Measurements from ENCODE around the gene THBS3. TPM values are rescaled to one million over a fixed set of nuclear protein-coding genes. Genes with fewer than 3 reads are reported as not detected.
A peak's percentile ranks its signal among the peaks of the same experiment; 100 is the strongest.

The THBS3 gene
- total and polyA plus RNA-seq, 9 of the 15 experiments (the other 6 are each of a cell fraction or from before 2014, with no cell fraction given) = 0.59 to 8.3 (median 3.2) TPM

DNA sequence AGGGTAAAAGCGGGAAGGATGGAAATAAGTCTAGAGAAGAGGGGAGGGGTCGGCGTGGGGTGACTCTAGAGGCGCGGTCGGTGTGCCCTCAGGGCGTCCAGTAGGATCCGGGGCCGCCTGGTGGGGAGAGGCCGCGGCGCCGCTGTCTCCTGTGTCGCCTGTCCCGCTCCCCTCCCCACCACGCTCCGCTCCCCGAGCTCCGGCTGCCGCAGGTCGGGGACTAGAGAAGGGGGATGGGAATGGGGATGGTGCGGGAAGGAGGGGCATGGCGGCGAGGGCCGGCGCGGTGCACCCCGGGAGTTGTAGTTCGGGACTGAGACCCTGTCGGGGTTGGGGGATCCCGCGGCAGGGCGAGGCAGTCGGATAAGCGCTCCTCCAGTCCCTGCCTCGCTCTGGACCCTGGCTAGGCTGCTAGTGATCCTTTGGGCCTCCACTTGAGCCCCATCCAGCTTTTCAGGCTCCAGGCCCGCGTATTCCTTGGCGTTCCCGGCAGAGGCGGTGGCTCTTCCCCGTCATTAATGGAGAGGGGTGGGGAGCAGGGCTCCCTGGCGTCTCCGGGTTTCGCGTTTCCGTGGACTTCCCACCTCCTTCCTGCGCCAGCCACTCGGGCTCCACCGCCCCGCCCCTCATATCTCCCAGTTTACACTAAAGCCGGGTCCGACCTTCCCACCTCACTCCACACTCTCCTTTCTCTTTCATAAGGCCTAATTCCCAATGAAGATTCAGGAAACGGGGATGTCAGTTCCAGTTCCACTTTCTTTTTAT is 47.7 kb upstream of the THBS3 start, which contains the start of gene ENTREP3 (continued):
- TF ChIP-seq CCNT2 (IDR thresholded peaks at IDR 0.05; ENCODE audit: borderline replicate concordance, extremely low read depth, insufficient read length, low read depth, low read length) = peak; percentile 37
- TF ChIP-seq, protein P1, sequence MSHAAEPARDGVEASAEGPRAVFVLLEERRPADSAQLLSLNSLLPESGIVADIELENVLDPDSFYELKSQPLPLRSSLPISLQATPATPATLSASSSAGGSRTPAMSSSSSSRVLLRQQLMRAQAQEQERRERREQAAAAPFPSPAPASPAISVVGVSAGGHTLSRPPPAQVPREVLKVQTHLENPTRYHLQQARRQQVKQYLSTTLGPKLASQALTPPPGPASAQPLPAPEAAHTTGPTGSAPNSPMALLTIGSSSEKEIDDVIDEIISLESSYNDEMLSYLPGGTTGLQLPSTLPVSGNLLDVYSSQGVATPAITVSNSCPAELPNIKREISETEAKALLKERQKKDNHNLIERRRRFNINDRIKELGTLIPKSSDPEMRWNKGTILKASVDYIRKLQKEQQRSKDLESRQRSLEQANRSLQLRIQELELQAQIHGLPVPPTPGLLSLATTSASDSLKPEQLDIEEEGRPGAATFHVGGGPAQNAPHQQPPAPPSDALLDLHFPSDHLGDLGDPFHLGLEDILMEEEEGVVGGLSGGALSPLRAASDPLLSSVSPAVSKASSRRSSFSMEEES (CRISPR knock-in tag; IDR thresholded peaks at IDR 0.05) = no peak
- TF ChIP-seq NRF1 (conservative IDR thresholded peaks at IDR 0.05 in 1 of 2, IDR thresholded peaks at IDR 0.05 in 1 of 2) = peak; percentile 53 to 56
- TF ChIP-seq TOE1 (IDR thresholded peaks at IDR 0.05; ENCODE audit: borderline replicate concordance) = peak; percentile 55; the same call in 1 of the 2 replicates
- TF ChIP-seq TOE1 (CRISPR knock-in tag; IDR thresholded peaks at IDR 0.05; ENCODE audit: borderline replicate concordance, low read depth) = no peak
- no peak for TF ChIP-seq CC2D1A (IDR thresholded peaks at IDR 0.05)
- TF ChIP-seq YBX1 (IDR thresholded peaks at IDR 0.05) = no peak
- peak; percentile 94 for TF ChIP-seq ZNF143 (CRISPR knock-in tag; IDR thresholded peaks at IDR 0.05)
- peak; percentile 76 for TF ChIP-seq SP1 (CRISPR knock-in tag; IDR thresholded peaks at IDR 0.05)
- TF ChIP-seq, protein P2, sequence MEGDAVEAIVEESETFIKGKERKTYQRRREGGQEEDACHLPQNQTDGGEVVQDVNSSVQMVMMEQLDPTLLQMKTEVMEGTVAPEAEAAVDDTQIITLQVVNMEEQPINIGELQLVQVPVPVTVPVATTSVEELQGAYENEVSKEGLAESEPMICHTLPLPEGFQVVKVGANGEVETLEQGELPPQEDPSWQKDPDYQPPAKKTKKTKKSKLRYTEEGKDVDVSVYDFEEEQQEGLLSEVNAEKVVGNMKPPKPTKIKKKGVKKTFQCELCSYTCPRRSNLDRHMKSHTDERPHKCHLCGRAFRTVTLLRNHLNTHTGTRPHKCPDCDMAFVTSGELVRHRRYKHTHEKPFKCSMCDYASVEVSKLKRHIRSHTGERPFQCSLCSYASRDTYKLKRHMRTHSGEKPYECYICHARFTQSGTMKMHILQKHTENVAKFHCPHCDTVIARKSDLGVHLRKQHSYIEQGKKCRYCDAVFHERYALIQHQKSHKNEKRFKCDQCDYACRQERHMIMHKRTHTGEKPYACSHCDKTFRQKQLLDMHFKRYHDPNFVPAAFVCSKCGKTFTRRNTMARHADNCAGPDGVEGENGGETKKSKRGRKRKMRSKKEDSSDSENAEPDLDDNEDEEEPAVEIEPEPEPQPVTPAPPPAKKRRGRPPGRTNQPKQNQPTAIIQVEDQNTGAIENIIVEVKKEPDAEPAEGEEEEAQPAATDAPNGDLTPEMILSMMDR (IDR thresholded peaks at IDR 0.05 in 2 of 3, conservative IDR thresholded peaks at IDR 0.05 in 1 of 3; ENCODE audit: insufficient read depth in 2 of 3, low read depth in 1 of 3, low read length in 3 of 3) = peak in 2 of 3 experiments; percentile 34 to 47; a peak in 3 of 6 replicates
- TF ChIP-seq NR4A1 (CRISPR knock-in tag; IDR thresholded peaks at IDR 0.05) = 0 out of 2 replicates have a peak, but pooled peaks have one; percentile 29
- TF ChIP-seq NR4A1 (tag; IDR thresholded peaks at IDR 0.05) = no peak
- no peak; the same call in 1 of the 2 replicates for TF ChIP-seq EP300 (IDR thresholded peaks at IDR 0.05; ENCODE audit: low read length)
- 0 out of 2 replicates have a peak, but pooled peaks have one; percentile 7 for TF ChIP-seq JUND (IDR thresholded peaks at IDR 0.05; ENCODE audit: borderline replicate concordance, low read depth, low read length)
- TF ChIP-seq JUND (tag; IDR thresholded peaks at IDR 0.05; ENCODE audit: borderline replicate concordance, low read depth, low read length) = no peak; the same call in 2 of the 3 replicates
- TF ChIP-seq LCOR (CRISPR knock-in tag; IDR thresholded peaks at IDR 0.05) = no peak
- TF ChIP-seq, protein P3, sequence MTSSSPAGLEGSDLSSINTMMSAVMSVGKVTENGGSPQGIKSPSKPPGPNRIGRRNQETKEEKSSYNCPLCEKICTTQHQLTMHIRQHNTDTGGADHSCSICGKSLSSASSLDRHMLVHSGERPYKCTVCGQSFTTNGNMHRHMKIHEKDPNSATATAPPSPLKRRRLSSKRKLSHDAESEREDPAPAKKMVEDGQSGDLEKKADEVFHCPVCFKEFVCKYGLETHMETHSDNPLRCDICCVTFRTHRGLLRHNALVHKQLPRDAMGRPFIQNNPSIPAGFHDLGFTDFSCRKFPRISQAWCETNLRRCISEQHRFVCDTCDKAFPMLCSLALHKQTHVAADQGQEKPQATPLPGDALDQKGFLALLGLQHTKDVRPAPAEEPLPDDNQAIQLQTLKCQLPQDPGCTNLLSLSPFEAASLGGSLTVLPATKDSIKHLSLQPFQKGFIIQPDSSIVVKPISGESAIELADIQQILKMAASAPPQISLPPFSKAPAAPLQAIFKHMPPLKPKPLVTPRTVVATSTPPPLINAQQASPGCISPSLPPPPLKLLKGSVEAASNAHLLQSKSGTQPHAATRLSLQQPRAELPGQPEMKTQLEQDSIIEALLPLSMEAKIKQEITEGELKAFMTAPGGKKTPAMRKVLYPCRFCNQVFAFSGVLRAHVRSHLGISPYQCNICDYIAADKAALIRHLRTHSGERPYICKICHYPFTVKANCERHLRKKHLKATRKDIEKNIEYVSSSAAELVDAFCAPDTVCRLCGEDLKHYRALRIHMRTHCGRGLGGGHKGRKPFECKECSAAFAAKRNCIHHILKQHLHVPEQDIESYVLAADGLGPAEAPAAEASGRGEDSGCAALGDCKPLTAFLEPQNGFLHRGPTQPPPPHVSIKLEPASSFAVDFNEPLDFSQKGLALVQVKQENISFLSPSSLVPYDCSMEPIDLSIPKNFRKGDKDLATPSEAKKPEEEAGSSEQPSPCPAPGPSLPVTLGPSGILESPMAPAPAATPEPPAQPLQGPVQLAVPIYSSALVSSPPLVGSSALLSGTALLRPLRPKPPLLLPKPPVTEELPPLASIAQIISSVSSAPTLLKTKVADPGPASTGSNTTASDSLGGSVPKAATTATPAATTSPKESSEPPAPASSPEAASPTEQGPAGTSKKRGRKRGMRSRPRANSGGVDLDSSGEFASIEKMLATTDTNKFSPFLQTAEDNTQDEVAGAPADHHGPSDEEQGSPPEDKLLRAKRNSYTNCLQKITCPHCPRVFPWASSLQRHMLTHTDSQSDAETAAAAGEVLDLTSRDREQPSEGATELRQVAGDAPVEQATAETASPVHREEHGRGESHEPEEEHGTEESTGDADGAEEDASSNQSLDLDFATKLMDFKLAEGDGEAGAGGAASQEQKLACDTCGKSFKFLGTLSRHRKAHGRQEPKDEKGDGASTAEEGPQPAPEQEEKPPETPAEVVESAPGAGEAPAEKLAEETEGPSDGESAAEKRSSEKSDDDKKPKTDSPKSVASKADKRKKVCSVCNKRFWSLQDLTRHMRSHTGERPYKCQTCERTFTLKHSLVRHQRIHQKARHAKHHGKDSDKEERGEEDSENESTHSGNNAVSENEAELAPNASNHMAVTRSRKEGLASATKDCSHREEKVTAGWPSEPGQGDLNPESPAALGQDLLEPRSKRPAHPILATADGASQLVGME (CRISPR knock-in tag; IDR thresholded peaks at IDR 0.05) = peak; percentile 11; the same call in 1 of the 2 replicates
